ENCODE results near the gene TMA7.

TMA7 gene

DNA sequence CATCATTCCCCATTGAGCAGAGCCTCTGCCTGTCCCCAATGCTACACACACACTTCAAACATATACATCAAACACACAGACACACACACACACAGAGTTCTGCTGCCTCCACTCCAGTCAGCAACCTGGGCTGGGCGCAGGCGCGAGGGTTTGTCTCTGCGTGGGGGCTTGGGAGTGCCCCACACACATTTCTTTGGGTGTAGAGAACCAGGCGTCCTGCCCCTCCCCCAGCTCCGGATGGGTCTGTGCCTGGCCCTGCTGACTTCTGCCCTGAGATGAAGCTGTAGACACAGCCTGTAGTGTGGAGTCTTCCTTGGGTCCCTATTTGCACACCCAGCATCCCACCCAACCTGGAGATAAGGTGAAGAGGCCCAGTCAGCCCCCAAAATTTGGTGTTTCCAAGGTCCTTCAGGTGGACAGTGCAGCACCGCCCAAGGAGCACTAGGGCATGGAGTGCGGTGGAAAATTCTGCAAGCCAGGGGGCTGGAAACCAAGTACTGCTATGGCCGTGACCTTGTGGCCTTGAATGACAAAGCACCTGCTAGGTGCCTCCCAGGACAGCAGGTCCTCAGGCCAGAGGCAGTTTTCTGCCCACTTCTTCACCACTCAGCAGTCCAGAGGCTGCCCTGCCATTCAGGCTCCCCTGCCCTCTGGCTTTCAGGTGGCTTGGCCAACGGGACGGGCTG lies 41.2 kb upstream of the TMA7 start:
- TF ChIP-seq TAF1 (IDR thresholded peaks at IDR 0.05; ENCODE audit: borderline replicate concordance, insufficient read depth, low read length) (no peak), FOXP2 (optimal IDR thresholded peaks at IDR 0.05; ENCODE audit: borderline replicate concordance, extremely low read depth, extremely low read length, insufficient read depth) (no peak), POLR2AphosphoS5 (IDR thresholded peaks at IDR 0.05; ENCODE audit: low read depth, low read length) (no peak)

DNA sequence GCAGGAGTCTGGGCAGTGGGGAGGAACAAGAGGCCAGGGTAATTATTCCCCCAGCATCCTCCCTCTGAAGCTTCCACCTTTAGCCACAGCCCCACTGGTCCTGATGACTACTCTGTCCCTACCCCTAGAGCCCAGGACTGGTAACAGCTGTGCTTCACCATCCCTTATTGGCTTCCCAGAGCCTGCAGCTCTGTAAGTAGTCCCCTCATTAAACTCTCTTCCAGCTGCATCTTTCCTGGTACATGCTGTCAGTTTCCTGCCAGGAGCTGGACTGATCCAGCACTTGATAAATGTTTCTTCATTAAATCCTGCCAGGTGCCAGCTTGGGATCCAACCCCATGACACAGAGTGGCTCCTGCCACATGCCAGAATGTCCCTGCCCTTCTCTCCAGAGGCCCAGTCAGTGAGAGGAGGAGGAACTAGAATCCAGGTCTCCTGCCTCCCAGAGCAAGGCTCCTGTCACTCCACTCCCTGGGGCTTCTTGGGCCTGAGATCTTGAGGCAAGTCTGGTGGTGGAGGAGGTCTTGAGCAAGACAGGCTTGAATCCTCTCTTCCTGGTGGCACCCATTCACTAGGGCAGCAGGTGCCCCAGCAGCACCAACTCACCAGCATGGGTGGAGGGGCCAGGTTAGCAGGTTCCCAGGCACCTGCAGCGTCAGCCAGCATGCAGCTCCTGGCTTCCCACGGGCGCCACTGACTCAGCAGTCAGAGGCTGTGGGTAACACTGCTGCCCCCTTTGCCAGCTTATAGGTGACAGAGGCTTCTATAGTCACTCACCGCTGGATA lies 40.5 kb upstream of the TMA7 start:
- TF ChIP-seq POLR2AphosphoS5 (IDR thresholded peaks at IDR 0.05; ENCODE audit: low read depth, low read length) (no peak), FOXP2 (optimal IDR thresholded peaks at IDR 0.05; ENCODE audit: borderline replicate concordance, extremely low read depth, extremely low read length, insufficient read depth) (no peak), SIN3A (IDR thresholded peaks at IDR 0.05; ENCODE audit: borderline replicate concordance, insufficient read depth, low read length) (no peak), TAF1 (IDR thresholded peaks at IDR 0.05; ENCODE audit: borderline replicate concordance, insufficient read depth, low read length) (no peak)
- TF ChIP-seq, protein P1, sequence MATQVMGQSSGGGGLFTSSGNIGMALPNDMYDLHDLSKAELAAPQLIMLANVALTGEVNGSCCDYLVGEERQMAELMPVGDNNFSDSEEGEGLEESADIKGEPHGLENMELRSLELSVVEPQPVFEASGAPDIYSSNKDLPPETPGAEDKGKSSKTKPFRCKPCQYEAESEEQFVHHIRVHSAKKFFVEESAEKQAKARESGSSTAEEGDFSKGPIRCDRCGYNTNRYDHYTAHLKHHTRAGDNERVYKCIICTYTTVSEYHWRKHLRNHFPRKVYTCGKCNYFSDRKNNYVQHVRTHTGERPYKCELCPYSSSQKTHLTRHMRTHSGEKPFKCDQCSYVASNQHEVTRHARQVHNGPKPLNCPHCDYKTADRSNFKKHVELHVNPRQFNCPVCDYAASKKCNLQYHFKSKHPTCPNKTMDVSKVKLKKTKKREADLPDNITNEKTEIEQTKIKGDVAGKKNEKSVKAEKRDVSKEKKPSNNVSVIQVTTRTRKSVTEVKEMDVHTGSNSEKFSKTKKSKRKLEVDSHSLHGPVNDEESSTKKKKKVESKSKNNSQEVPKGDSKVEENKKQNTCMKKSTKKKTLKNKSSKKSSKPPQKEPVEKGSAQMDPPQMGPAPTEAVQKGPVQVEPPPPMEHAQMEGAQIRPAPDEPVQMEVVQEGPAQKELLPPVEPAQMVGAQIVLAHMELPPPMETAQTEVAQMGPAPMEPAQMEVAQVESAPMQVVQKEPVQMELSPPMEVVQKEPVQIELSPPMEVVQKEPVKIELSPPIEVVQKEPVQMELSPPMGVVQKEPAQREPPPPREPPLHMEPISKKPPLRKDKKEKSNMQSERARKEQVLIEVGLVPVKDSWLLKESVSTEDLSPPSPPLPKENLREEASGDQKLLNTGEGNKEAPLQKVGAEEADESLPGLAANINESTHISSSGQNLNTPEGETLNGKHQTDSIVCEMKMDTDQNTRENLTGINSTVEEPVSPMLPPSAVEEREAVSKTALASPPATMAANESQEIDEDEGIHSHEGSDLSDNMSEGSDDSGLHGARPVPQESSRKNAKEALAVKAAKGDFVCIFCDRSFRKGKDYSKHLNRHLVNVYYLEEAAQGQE (IDR thresholded peaks at IDR 0.05; ENCODE audit: insufficient read depth in 1 of 2, low read depth in 2 of 2, low read length in 2 of 2) = no peak

DNA sequence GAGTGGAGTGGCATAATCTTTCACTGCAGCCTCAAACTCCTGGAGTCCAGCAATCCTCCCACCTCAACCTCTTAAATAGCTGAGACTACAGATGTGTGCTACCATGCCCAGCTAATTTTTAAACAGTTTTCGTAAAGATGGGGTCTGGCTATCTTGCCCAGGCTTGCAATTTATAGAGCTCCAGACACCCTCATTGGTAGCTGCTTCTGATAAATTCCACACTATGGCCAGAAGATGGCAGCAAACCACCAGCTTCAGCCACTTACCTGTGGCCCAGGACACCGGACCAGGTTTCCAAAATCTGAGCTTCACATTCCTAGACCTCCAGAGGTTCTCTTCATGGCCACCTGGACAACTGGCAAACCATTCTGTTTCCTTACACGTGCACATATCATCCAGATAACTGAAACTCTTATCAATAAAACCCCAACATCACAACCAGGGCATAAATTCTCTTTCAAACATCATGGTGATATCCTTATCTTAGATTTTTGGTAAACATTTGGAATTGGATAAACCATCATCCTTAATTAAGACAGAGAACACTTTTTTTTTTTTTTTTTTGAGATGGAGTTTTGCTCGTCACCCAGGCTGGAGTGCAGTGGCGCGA lies 39.1 kb upstream of the TMA7 start:
- TF ChIP-seq POLR2AphosphoS5 (IDR thresholded peaks at IDR 0.05; ENCODE audit: low read depth, low read length) (no peak), FOXP2 (optimal IDR thresholded peaks at IDR 0.05; ENCODE audit: borderline replicate concordance, extremely low read depth, extremely low read length, insufficient read depth) (no peak), SIN3A (IDR thresholded peaks at IDR 0.05; ENCODE audit: borderline replicate concordance, insufficient read depth, low read length) (no peak), TAF1 (IDR thresholded peaks at IDR 0.05; ENCODE audit: borderline replicate concordance, insufficient read depth, low read length) (no peak)
- TF ChIP-seq, protein P1 (IDR thresholded peaks at IDR 0.05; ENCODE audit: insufficient read depth in 1 of 2, low read depth in 2 of 2, low read length in 2 of 2) = no peak

DNA sequence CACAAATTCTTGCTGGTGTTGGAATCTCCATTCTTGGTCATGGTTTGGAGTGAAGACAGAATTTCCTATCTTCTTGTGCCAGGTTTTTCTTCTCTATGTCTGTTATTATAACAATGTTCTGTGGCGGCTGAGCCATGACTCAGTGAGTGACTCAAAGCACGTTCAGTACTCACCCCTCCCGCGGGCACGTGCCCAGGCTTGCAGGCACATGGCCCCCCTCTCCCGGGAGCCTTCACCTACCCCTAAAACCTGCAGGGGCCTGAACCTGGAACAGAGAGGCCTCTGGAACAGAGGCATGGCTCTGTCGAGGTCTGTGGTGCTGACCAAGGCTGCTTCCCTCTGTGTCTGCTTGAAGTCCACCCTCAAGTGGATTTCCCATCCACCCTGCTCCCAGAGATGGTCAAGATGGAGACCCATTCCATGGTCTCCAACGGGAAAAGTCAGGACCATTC lies 37.8 kb upstream of the TMA7 start:
- no peak for TF ChIP-seq FOXP2 (optimal IDR thresholded peaks at IDR 0.05; ENCODE audit: borderline replicate concordance, extremely low read depth, extremely low read length, insufficient read depth)
- no peak for TF ChIP-seq TAF1 (IDR thresholded peaks at IDR 0.05; ENCODE audit: borderline replicate concordance, insufficient read depth, low read length)
- no peak for TF ChIP-seq POLR2AphosphoS5 (IDR thresholded peaks at IDR 0.05; ENCODE audit: low read depth, low read length)
- TF ChIP-seq, protein P1 (IDR thresholded peaks at IDR 0.05; ENCODE audit: insufficient read depth in 1 of 2, low read depth in 2 of 2, low read length in 2 of 2) = no peak
- TF ChIP-seq SIN3A (IDR thresholded peaks at IDR 0.05; ENCODE audit: borderline replicate concordance, insufficient read depth, low read length) = no peak

DNA sequence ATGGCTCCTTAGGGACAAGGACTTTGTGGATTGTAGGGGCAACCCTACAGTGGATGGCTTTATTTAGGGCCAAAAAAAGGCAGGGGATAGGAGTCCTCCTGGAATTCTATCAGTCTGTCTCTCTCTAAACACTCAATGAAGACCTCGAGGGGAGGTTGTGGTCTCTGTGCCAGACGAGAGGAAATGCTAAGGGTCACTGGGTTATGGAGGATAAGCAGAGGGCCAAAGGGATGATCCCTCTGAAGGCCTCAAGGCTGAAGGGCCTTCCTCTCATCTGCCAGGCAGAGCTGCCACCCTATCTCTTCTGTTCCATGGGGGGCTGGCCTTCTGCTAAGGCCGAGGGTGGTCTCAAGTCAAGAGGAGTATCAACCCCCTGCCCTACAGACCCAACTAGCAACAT lies 37.1 kb upstream of the TMA7 start:
- TF ChIP-seq TAF1 (IDR thresholded peaks at IDR 0.05; ENCODE audit: borderline replicate concordance, insufficient read depth, low read length) (no peak), POLR2AphosphoS5 (IDR thresholded peaks at IDR 0.05; ENCODE audit: low read depth, low read length) (no peak), FOXP2 (optimal IDR thresholded peaks at IDR 0.05; ENCODE audit: borderline replicate concordance, extremely low read depth, extremely low read length, insufficient read depth) (no peak), SIN3A (IDR thresholded peaks at IDR 0.05; ENCODE audit: borderline replicate concordance, insufficient read depth, low read length) (no peak)
- TF ChIP-seq, protein P1 (IDR thresholded peaks at IDR 0.05; ENCODE audit: insufficient read depth in 1 of 2, low read depth in 2 of 2, low read length in 2 of 2) = no peak

Measured in PFSK-1 (cell line).